Bronchial epithelial cell (primary cell): ENCODE results near the gene PODXL2. TPM values are rescaled to one million over a fixed set of nuclear protein-coding genes. Genes with fewer than 3 reads are reported as not detected.
"Not testable (repeated sequence)": the region's sequence is repeated elsewhere in the genome, so short reads cannot be mapped to it uniquely, and the experiment has no call there.

Experiments used
- DNase-seq: peaks from one replicate; pipeline ENCODE4 v3.0.0-alpha.2; 2010; ENCODE audit warnings: low read depth
- FAIRE-seq: peaks from 2 replicates; lab custom pipeline; 2011; peaks lifted over from hg19 to GRCh38; lab: Jason Lieb, UNC
- H3K27me3 ChIP-seq: 2 replicates; pipeline ENCODE4 v1.5.1; 2011; ENCODE audit warnings: low read length; ENCODE audit not compliant: control insufficient read depth, insufficient read depth
- H3K36me3 ChIP-seq: 2 replicates; pipeline ENCODE4 v1.5.1; 2011; ENCODE audit warnings: low read length; ENCODE audit not compliant: control insufficient read depth, insufficient read depth
- H3K4me3 ChIP-seq: 2 replicates; pipeline ENCODE4 v1.5.1; 2011; ENCODE audit warnings: mild to moderate bottlenecking, low read depth, low read length, control low read depth
- total RNA-seq: library from RNA; depleted of rRNA; stranded (reverse); fragments of >200 nt; gene quantifications from 2 replicates; pipeline ENCODE4 v1.2.1, GENCODE V29; 2014
- TF ChIP-seq, protein P1 (sequence below): IDR thresholded peaks from 2 replicates; pipeline ENCODE4 v1.5.1; 2011; ENCODE audit warnings: mild to moderate bottlenecking, moderate library complexity, low read length, control low read depth, inconsistent platforms; ENCODE audit not compliant: insufficient read depth, severe bottlenecking

Gene PODXL2
- total RNA-seq, 1 donor from 2014 or later: 3.4 TPM

DNA sequence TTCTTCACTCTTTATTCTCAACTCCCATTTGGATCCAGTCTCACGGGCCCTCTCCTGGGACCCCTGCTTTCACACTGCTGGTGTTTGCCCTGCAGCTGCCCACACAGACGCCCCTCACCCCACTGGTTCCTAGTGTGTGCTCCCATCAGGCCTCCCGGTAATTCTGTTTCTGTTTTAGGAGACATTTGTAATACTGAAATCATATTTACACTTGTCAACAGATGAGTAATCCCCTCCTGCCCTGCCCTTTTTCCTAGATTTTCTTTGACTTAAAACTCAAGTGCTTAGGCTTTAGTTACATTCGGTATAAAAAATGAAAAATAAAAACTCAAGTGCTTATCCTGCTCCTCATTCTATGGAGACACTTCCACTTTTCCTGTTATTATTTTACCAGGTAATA is 25.4 kb downstream of the PODXL2 start:
- no peaks in the 10 kb centered on the region for H3K36me3 ChIP-seq
- no peaks in the 10 kb centered on the region for H3K27me3 ChIP-seq
- FAIRE-seq (no peak), DNase-seq (peak; percentile 38)
- TF ChIP-seq, protein P1, sequence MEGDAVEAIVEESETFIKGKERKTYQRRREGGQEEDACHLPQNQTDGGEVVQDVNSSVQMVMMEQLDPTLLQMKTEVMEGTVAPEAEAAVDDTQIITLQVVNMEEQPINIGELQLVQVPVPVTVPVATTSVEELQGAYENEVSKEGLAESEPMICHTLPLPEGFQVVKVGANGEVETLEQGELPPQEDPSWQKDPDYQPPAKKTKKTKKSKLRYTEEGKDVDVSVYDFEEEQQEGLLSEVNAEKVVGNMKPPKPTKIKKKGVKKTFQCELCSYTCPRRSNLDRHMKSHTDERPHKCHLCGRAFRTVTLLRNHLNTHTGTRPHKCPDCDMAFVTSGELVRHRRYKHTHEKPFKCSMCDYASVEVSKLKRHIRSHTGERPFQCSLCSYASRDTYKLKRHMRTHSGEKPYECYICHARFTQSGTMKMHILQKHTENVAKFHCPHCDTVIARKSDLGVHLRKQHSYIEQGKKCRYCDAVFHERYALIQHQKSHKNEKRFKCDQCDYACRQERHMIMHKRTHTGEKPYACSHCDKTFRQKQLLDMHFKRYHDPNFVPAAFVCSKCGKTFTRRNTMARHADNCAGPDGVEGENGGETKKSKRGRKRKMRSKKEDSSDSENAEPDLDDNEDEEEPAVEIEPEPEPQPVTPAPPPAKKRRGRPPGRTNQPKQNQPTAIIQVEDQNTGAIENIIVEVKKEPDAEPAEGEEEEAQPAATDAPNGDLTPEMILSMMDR: no peak
- H3K4me3 ChIP-seq: no peak overlapping the region

DNA sequence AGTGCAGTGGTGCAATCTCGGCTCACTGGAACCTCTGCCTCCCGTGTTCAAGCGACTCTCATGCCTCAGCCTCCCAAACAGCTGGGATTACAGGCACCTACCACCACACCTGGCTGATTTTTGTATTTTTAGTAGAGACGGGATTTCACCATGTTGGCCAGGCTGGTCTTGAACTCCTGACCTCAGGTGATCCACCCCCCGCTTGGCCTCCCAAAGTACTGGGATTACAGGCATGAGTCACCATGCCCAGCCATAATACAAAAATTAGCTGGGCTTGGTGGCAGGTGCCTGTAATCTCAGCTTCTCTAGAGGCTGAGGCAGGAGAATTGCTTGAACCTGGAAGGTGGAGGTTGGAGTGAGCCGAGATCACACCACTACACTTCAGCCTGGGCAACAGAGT is 26.0 kb downstream of the PODXL2 start:
- not testable (repeated sequence) for DNase-seq, FAIRE-seq, H3K36me3 ChIP-seq, H3K4me3 ChIP-seq, H3K27me3 ChIP-seq

DNA sequence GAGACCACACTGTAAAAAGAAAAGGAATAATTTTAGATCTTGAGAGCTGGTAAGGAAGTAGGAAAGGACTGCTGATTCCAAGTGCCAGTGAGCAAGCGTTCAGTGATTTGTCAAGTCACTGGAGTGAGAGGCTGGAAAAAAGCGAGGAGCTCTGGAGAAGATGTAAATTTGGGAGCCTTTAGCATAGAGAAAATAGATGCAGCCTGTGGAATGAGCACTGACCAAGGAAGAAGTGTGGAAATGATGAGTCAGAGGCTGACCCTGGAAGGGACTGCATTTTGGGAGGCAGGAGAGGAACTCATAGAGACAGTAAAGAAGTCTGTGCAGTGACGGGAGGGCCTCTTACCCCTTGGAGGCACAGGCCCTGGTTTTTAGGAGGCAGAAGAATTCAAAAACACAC is 26.7 kb downstream of the PODXL2 start:
- H3K36me3 ChIP-seq: no peaks in the 10 kb centered on the region
- no peaks in the 10 kb centered on the region for H3K27me3 ChIP-seq
- FAIRE-seq: no peak
- no peak overlapping the region for H3K4me3 ChIP-seq
- TF ChIP-seq, protein P1: no peak
- DNase-seq: peak; percentile 15

DNA sequence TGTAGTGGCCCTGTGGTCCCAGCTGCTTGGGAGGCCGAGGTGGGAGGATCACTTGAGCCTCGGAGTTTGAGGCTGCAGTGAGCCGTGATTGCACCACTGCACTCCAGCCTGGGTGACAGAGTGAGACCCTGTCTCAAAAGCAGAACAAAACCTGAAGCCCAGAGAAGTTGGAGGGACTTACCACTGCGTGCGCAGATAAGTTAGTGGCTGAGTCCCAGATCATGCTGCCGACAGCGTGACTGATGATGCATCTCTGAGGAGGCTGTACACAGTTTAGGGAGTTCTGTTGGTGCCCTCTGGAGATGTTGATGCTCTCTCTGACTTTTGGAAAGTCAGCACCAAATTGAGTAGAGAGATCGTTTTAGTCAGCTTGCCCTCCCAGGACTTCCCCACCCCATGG is 27.9 kb downstream of the PODXL2 start:
- DNase-seq (no peak), FAIRE-seq (peak; percentile 55)
- no peak overlapping the region for H3K4me3 ChIP-seq
- TF ChIP-seq, protein P1: no peak
- no peaks in the 10 kb centered on the region for H3K36me3 ChIP-seq
- no peaks in the 10 kb centered on the region for H3K27me3 ChIP-seq

DNA sequence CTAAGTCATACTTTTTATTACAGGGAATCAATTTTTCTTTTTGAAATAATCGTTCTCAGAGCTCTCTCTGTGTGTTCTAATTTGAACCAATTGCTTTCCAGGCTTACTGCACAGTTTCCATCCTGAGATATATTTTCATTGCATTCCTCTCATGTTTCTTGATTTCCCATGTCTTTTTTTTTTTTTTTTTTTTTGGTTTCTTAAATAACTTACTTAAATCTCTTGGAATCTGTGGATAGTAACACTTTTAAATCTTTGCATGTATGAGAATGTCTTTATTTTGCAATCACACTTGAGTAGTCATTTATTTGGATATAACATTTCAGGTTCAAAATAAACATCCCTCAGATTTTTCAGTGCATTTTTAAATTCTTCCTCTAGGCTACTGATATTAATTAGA is 29.2 kb downstream of the PODXL2 start:
- H3K27me3 ChIP-seq: no peaks in the 10 kb centered on the region
- FAIRE-seq (no peak), DNase-seq (no peak)
- no peaks in the 10 kb centered on the region for H3K36me3 ChIP-seq
- H3K4me3 ChIP-seq: no peak overlapping the region
- TF ChIP-seq, protein P1: no peak

DNA sequence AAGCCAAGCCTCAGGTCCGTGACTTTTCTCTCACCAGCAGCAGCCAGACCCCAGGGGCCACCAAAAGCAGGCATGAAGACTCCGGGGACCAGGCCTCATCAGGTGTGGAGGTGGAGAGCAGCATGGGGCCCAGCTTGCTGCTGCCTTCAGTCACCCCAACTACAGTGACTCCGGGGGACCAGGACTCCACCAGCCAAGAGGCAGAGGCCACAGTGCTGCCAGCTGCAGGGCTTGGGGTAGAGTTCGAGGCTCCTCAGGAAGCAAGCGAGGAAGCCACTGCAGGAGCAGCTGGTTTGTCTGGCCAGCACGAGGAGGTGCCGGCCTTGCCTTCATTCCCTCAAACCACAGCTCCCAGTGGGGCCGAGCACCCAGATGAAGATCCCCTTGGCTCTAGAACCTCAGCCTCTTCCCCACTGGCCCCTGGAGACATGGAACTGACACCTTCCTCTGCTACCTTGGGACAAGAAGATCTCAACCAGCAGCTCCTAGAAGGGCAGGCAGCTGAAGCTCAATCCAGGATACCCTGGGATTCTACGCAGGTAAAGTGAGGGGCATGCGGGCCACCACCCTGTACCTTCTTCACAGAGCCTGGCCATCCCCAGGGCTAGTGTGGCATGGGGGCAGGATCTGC is 31.8 kb downstream of the PODXL2 start:
- TF ChIP-seq, protein P1: no peak
- Histone ChIP-seq H3K27me3 (no peaks in the 10 kb centered on the region), H3K36me3 (no peaks in the 10 kb centered on the region), H3K4me3 (no peak overlapping the region)
- FAIRE-seq: no peak
- no peak for DNase-seq
